H9 (cell line): Measurements from ENCODE around the gene EIF3A. TPM values are rescaled to one million over a fixed set of nuclear protein-coding genes. Genes with fewer than 3 reads are reported as not detected.

Experiments
- DNase-seq: peaks from one replicate; pipeline ENCODE4 v3.0.0-alpha.2; 2017
- H2AFZ ChIP-seq: one replicate; pipeline ENCODE4 v1.6.1; 2013; ENCODE audit warnings: mild to moderate bottlenecking, low read length, control low read depth, moderate library complexity
- H2AK5ac ChIP-seq: 2 replicates; pipeline ENCODE4 v1.6.1; 2013; ENCODE audit warnings: low read length, control low read depth, mixed read lengths; ENCODE audit not compliant: insufficient read length
- H2BK120ac ChIP-seq: one replicate; pipeline ENCODE4 v1.6.1; 2013; ENCODE audit warnings: low read depth, mild to moderate bottlenecking, low read length, control low read depth, inconsistent platforms; ENCODE audit not compliant: poor library complexity, severe bottlenecking
- H2BK12ac ChIP-seq: 2 replicates; pipeline ENCODE4 v1.6.1; 2013; ENCODE audit warnings: low read length, control low read depth, mixed read lengths, low read depth; ENCODE audit not compliant: insufficient read length
- H2BK15ac ChIP-seq: 2 replicates; pipeline ENCODE4 v1.6.1; 2013; ENCODE audit warnings: low read depth, low read length, control low read depth
- H2BK20ac ChIP-seq: one replicate; pipeline ENCODE4 v1.6.1; 2013; ENCODE audit warnings: low read depth, mild to moderate bottlenecking, low read length, control low read depth, inconsistent platforms; ENCODE audit not compliant: poor library complexity, severe bottlenecking
- H2BK5ac ChIP-seq: 2 replicates; pipeline ENCODE4 v1.6.1; 2013; ENCODE audit warnings: low read length, control low read depth, mixed read lengths; ENCODE audit not compliant: insufficient read length
- H3K14ac ChIP-seq: 2 replicates; pipeline ENCODE4 v1.6.1; 2013; ENCODE audit warnings: low read length, control low read depth; ENCODE audit not compliant: insufficient read depth
- H3K18ac ChIP-seq: 2 replicates; pipeline ENCODE4 v1.6.1; 2013; ENCODE audit warnings: low read depth, mild to moderate bottlenecking, mixed read lengths, low read length, control low read depth; ENCODE audit not compliant: insufficient read length
- H3K23ac ChIP-seq: 2 replicates; pipeline ENCODE4 v1.6.1; 2013; ENCODE audit warnings: low read length, control low read depth, mixed read lengths, low read depth; ENCODE audit not compliant: insufficient read length
- H3K23me2 ChIP-seq: 2 replicates; pipeline ENCODE4 v1.6.1; 2013; ENCODE audit warnings: low read depth, mild to moderate bottlenecking, mixed read lengths, low read length, control low read depth; ENCODE audit not compliant: insufficient read length, poor library complexity, severe bottlenecking
- H3K27ac ChIP-seq: 2 replicates; pipeline ENCODE4 v1.5.1; 2013; ENCODE audit warnings: low read length, control low read depth, mixed read lengths, low read depth; ENCODE audit not compliant: insufficient read length
- H3K27me3 ChIP-seq: 2 replicates; pipeline ENCODE4 v1.6.1; 2013; ENCODE audit warnings: low read length, control low read depth, inconsistent platforms; ENCODE audit not compliant: insufficient read depth
- H3K4ac ChIP-seq: 2 replicates; pipeline ENCODE4 v1.6.1; 2013; ENCODE audit warnings: low read depth, mild to moderate bottlenecking, control low read depth, inconsistent platforms, low read length, moderate library complexity
- H3K4me1 ChIP-seq: 2 replicates; pipeline ENCODE4 v1.6.1; 2013; ENCODE audit warnings: low read length, control low read depth, inconsistent platforms; ENCODE audit not compliant: insufficient read depth
- H3K4me2 ChIP-seq: 2 replicates; pipeline ENCODE4 v1.6.1; 2013; ENCODE audit warnings: low read length, control low read depth, mixed read lengths; ENCODE audit not compliant: insufficient read length, insufficient read depth
- H3K56ac ChIP-seq: 2 replicates; pipeline ENCODE4 v1.6.1; 2013; ENCODE audit warnings: low read depth, mild to moderate bottlenecking, mixed read lengths, low read length, control low read depth; ENCODE audit not compliant: insufficient read length
- H3K79me1 ChIP-seq: 2 replicates; pipeline ENCODE4 v1.6.1; 2013; ENCODE audit warnings: low read depth, mild to moderate bottlenecking, moderate library complexity, low read length, control low read depth, inconsistent platforms; ENCODE audit not compliant: insufficient read depth, poor library complexity, severe bottlenecking
- H3K79me2 ChIP-seq: 2 replicates; pipeline ENCODE4 v1.6.1; 2013; ENCODE audit warnings: low read length, control low read depth, inconsistent platforms; ENCODE audit not compliant: insufficient read depth
- H3K9ac ChIP-seq: 2 replicates; pipeline ENCODE4 v1.6.1; 2013; ENCODE audit warnings: low read length, control low read depth, mixed read lengths; ENCODE audit not compliant: insufficient read length; ENCODE audit errors: extremely low read depth
- H3K9me3 ChIP-seq: one replicate; pipeline ENCODE4 v1.6.1; 2013; ENCODE audit warnings: low read depth, low read length, inconsistent platforms; ENCODE audit not compliant: control insufficient read depth
- H3T11ph ChIP-seq: one replicate; pipeline ENCODE4 v1.6.1; 2013; ENCODE audit warnings: mild to moderate bottlenecking, low read length, control low read depth, inconsistent platforms
- H4K20me1 ChIP-seq: one replicate; pipeline ENCODE4 v1.6.1; 2013; ENCODE audit not compliant: control insufficient read depth, insufficient read length, insufficient read depth
- H4K5ac ChIP-seq: 2 replicates; pipeline ENCODE4 v1.6.1; 2013; ENCODE audit warnings: low read depth, mild to moderate bottlenecking, mixed read lengths, low read length, control low read depth; ENCODE audit not compliant: insufficient read length
- H4K8ac ChIP-seq: replicated peaks from 2 replicates; pipeline ENCODE4 v1.6.1; 2013; ENCODE audit warnings: low read length, control low read depth, mixed read lengths, low read depth; ENCODE audit not compliant: insufficient read length
- H4K91ac ChIP-seq: 2 replicates; pipeline ENCODE4 v1.6.1; 2013; ENCODE audit warnings: low read depth, mild to moderate bottlenecking, moderate library complexity, mixed read lengths, low read length, control low read depth; ENCODE audit not compliant: insufficient read length
- H3K27ac Mint-ChIP-seq, 3 experiments: 2 replicates in 2 of 3; 3 replicates in 1 of 3; pipeline ENCODE4 v1.8.0; 2020 to 2021; ENCODE audit warnings: mixed read lengths in 3 of 3, mild to moderate bottlenecking in 1 of 3, moderate library complexity in 1 of 3
- H3K27me3 Mint-ChIP-seq: 2 replicates; pipeline ENCODE4 v1.8.0; 2021; ENCODE audit warnings: low read depth, mild to moderate bottlenecking, moderate library complexity, mixed read lengths
- H3K36me3 Mint-ChIP-seq, 3 experiments: 2 replicates in 2 of 3; 3 replicates in 1 of 3; pipeline ENCODE4 v1.8.0; 2020 to 2021; ENCODE audit warnings: low read depth in 3 of 3, mixed read lengths in 3 of 3; ENCODE audit not compliant: insufficient read depth in 1 of 3
- H3K4me1 Mint-ChIP-seq, 2 experiments: 2 replicates each; pipeline ENCODE4 v1.8.0; 2020; ENCODE audit warnings: mixed read lengths in 2 of 2
- H3K4me3 Mint-ChIP-seq, 2 experiments: 2 replicates in 1 of 2; 3 replicates in 1 of 2; pipeline ENCODE4 v1.8.0; 2020 to 2021; ENCODE audit warnings: mild to moderate bottlenecking in 2 of 2, mixed read lengths in 2 of 2, moderate library complexity in 1 of 2
- H3K9me3 Mint-ChIP-seq, 2 experiments: 2 replicates in 1 of 2; 3 replicates in 1 of 2; pipeline ENCODE4 v1.8.0; 2020; ENCODE audit warnings: mild to moderate bottlenecking in 2 of 2, mixed read lengths in 2 of 2, moderate library complexity in 1 of 2
- WGBS: extraction: QIAGEN DNeasy Blood & Tissue Kit; methylation state at CpG from one replicate; pipeline ENCODE4 v1.1.7; 2013; ENCODE audit warnings: missing lambda C conversion rate, low lambda C conversion rate, mixed read lengths; ENCODE audit not compliant: insufficient read length; ENCODE audit errors: extremely low coverage; 5-methylcytosine and 5-hydroxymethylcytosine counted together
- total RNA-seq: library from RNA; stranded (reverse); gene quantifications from 2 replicates; pipeline ENCODE4 v1.2.1, GENCODE V29; 2021
- TF ChIP-seq, protein P1 (sequence below): fragments of 200-600 bp; sonication (generic); conservative IDR thresholded peaks from 3 replicates; pipeline ENCODE4 v1.8.0; 2021; ENCODE audit warnings: antibody characterized with exemption, mild to moderate bottlenecking

Gene EIF3A
- total RNA-seq, 1 experiment from 2014 or later, result 206 TPM

DNA sequence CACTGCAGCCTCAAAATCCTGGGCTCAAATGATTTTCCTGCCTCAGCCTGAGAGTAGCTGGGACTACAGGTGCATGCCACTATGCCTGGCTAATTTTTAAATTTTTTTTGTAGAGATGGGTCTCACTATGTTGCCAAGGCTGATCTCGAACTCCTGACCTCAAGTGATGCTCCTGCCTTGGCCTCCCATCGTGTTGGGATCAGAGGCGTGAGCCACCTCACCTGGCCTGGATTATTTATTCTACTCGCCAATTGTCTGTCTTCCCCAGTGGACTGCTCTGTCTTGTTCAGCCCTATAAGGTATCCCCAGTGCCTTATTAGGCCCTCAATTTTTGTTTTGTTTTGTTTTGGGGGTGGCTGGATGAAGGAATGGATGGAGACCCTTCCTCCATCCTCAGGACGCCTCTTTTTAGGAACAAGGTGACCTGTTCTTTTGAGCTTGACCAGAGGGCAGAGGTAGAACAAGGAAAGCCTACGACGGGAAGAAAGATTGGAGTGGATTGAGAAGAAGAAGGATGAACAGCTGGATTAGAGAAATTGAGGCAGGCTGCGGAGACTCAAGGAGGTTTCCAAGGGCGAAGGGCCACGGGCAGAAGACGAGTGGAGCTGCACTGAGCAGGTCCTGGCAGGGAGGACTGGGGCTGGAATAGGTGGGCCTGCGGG lies 22.8 kb upstream of the EIF3A start:
- Mint-ChIP-seq H3K9me3 (no peaks in the 10 kb centered on the region), H3K4me3 (peak overlapping the region; percentile 31 to 72; a peak in 4 of 5 replicates), H3K27ac (peak overlapping the region in 1 of 3 experiments; percentile 32; a peak in 3 of 7 replicates), H3K36me3 (peaks cover 6 to 22% (median 8%) of the 10 kb centered on the region in 3 experiments; a peak in 6 of 7 replicates), H3K27me3 (no peaks in the 10 kb centered on the region; the same call in 1 of the 2 replicates), H3K4me1 (peaks cover 4 to 8% of the 10 kb centered on the region in 2 experiments)
- H3K9ac ChIP-seq, result peak overlapping the region; percentile 6
- no peak overlapping the region for H3K4ac ChIP-seq
- no peak overlapping the region for H2BK15ac ChIP-seq
- no peaks in the 10 kb centered on the region for H3K23me2 ChIP-seq
- no peaks in the 10 kb centered on the region for H3K4me1 ChIP-seq
- no peak overlapping the region for H3T11ph ChIP-seq
- H3K18ac ChIP-seq, result no peak overlapping the region
- peak overlapping the region; percentile 45 for H3K4me2 ChIP-seq
- no peak overlapping the region for H3K27ac ChIP-seq
- no peak overlapping the region for H2AK5ac ChIP-seq
- no peak overlapping the region for H3K23ac ChIP-seq
- TF ChIP-seq, protein P1, sequence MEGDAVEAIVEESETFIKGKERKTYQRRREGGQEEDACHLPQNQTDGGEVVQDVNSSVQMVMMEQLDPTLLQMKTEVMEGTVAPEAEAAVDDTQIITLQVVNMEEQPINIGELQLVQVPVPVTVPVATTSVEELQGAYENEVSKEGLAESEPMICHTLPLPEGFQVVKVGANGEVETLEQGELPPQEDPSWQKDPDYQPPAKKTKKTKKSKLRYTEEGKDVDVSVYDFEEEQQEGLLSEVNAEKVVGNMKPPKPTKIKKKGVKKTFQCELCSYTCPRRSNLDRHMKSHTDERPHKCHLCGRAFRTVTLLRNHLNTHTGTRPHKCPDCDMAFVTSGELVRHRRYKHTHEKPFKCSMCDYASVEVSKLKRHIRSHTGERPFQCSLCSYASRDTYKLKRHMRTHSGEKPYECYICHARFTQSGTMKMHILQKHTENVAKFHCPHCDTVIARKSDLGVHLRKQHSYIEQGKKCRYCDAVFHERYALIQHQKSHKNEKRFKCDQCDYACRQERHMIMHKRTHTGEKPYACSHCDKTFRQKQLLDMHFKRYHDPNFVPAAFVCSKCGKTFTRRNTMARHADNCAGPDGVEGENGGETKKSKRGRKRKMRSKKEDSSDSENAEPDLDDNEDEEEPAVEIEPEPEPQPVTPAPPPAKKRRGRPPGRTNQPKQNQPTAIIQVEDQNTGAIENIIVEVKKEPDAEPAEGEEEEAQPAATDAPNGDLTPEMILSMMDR, result no peak
- H4K5ac ChIP-seq, result no peak overlapping the region
- no peak overlapping the region for H2BK120ac ChIP-seq
- H3K27me3 ChIP-seq, result no peaks in the 10 kb centered on the region
- no peak overlapping the region for H4K91ac ChIP-seq
- no peak overlapping the region for H3K14ac ChIP-seq
- peaks cover 1% of the 10 kb centered on the region; the same call in 1 of the 2 replicates for H3K79me2 ChIP-seq
- no peak overlapping the region for H2BK12ac ChIP-seq
- H4K20me1 ChIP-seq, result no peaks in the 10 kb centered on the region
- no peak overlapping the region for H3K56ac ChIP-seq
- no CpG with 5 or more reads among the region's 12 CpGs for WGBS
- peak overlapping the region; percentile 61 for H2AFZ ChIP-seq
- H2BK5ac ChIP-seq, result no peak overlapping the region
- H4K8ac ChIP-seq, result no peak overlapping the region
- no peak for DNase-seq
- no peak overlapping the region for H2BK20ac ChIP-seq
- peaks cover 6% of the 10 kb centered on the region for H3K79me1 ChIP-seq
- H3K9me3 ChIP-seq, result no peaks in the 10 kb centered on the region
